GM19240 (cell line): Measurements from ENCODE around the gene KRTAP12-2.
"Not testable (repeated sequence)": the region's sequence is repeated elsewhere in the genome, so short reads cannot be mapped to it uniquely, and the experiment has no call there.

Source experiments
- DNase-seq: peaks from one replicate; pipeline ENCODE4 v3.0.0; 2011; ENCODE audit warnings: low spot score; ENCODE audit not compliant: insufficient read length

Gene KRTAP12-2

DNA sequence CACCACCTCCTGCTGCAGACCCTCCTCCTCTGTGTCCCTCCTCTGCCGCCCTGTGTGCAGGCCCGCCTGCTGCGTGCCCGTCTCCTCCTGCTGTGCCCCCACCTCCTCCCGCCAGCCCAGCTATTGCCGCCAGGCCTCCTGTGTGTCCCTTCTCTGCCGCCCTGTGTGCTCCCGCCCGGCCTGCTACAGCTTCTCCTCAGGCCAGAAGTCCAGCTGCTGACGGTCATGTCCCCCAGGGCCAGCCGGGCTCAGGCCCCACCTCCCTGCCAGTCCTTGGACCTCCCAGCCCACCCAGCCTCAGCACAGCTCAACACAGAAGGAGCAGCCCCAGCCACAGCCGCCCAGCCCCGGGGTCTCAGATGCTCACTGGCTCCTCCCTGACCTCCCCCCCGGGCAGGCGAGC is 38.9 kb downstream of the KRTAP12-2 start:
- DNase-seq, result not testable (repeated sequence)

DNA sequence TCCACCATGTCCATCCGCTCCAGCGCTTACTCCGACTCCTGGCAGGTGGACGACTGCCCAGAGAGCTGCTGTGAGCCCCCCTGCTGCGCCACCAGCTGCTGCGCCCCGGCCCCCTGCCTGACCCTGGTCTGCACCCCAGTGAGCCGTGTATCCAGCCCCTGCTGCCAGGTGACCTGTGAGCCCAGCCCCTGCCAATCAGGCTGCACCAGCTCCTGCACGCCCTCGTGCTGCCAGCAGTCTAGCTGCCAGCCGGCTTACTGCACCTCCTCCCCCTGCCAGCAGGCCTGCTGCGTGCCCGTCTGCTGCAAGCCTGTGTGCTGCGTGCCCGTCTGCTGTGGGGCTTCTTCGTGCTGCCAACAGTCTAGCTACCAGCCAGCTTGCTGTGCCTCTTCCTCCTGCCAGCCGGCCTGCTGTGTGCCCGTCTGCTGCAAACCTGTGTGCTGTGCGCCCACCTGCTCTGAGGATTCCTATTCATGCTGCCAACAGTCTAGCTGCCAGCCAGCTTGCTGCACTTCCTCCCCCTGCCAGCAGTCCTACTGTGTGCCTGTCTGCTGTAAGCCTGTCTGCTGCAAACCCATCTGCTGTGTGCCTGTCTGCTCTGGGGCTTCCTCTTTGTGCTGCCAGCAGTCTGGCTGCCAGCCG is 39.4 kb downstream of the KRTAP12-2 start:
- not testable (repeated sequence) for DNase-seq

DNA sequence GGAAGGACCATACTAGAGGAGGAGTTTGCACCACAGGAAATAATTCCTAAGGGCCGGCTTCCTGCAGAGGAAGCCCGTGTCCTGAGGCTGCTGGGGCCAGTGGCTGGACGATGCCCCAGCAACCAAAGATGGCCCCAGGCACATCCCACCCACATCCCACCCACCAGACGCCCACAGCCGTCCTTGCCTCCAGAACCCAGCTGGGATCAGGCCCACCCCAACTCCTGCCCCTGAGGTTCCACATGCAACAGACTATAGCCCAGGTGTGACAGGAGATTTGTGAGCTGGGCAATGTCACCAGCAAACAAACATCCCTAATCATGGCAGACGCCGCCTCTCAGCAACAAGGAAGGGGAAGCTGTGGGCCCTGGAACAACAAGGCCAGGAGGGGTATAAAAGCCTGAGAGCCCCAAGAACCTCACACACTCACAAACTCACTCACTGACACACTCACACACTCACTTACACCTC is 40.0 kb downstream of the KRTAP12-2 start, which contains the start of gene KRTAP10-9:
Gene KRTAP10-9 (plus strand): TSS at position 421 of the 471 bp plus-strand sequence. CDS start 79 bp downstream, outside the sequence.
- no peak for DNase-seq

DNA sequence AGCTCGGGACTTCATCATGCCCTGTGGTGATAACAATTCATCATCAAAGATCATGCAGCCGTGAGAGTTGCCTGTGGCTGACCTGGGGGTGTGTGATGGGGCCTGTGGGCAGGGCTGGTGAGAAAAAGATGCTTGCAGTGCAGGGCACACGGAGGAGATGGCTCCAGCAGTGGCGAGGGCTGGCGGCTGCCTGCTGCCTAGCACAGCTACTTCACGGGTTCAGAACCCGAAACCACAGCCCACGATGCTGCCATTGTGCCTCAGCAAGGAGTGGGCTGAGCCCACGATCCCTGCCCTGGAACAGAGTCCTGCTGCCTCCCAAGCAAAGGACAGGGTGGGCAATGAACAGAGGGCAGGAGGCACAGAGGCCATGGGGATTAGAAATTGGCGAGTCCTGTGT is 40.5 kb downstream of the KRTAP12-2 start:
- no peak for DNase-seq

DNA sequence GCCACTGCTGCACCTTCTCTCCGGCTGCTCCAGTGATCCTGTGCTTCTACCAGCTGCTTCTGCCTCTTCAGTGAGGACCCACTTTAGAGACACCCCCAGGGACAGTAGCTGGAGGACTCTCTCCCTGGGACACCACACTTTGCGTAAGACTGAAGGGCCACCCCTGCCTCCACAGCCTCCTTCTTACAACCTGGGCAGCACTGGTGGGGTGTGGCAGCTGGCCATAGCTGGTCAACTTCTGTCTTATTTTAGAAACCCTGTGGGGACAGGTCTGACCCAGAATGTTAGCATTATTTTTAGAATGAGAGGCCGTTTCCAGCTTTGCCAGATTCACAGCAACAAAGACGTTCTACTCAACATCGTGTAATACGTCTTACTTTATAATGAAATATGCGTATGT is 41.0 kb downstream of the KRTAP12-2 start:
- no peak for DNase-seq

DNA sequence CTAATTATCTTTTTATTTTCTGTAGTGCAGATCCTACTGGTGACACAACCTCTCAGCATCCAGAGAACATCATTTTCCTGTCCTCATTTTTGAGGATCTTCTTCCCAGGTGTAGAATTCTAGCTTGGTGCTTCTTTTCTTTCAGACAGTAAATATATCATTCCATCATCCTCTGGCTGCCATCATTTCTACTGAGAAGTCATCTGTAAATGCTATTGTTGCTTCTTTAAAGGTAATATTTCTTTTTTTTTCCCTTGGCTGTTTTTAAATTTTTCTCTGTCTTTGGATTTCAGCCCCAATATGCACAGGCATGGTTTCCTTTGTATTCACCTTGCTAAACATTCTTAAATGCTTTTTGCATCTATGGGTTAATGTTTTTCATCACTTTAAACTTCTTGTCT is 43.2 kb downstream of the KRTAP12-2 start:
- no peak for DNase-seq

DNA sequence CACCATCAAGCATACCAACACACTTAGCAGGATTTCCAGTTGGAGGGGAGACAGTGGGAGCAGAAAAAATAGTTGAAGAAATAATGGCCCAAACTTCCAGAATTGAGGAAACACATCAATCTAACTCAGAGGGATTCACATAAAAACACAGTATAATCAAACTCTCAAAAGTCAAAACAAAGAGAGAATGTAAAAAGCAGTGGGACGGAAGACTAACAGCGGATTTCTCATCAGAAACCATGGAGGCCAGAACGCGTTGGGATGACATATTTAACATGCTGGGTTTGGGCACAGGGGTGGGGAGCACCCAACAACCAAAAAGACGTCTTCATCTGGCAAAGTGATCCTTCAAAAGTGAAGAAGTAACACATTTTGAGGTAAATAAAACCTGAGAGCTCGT is 46.8 kb downstream of the KRTAP12-2 start:
- no peak for DNase-seq

DNA sequence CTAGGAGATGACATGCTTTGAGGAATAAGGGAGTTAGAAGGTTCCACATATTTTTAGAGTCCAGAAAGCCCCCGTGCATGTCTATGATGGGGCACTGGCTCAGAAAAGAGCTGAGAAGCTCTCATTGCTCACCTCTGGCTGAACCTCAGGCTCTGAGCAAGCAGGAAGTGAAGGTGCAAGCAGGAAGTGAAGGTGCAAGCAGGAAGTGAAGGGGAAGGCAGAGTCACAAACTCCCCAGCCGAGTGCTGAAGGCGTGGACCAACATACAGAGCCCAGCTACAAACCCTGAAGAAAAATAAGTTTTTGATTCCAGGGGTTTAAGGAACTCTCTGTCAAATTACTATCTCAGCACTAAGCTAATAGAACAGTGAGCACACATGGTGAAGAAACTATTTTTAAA is 47.8 kb downstream of the KRTAP12-2 start:
- no peak for DNase-seq

DNA sequence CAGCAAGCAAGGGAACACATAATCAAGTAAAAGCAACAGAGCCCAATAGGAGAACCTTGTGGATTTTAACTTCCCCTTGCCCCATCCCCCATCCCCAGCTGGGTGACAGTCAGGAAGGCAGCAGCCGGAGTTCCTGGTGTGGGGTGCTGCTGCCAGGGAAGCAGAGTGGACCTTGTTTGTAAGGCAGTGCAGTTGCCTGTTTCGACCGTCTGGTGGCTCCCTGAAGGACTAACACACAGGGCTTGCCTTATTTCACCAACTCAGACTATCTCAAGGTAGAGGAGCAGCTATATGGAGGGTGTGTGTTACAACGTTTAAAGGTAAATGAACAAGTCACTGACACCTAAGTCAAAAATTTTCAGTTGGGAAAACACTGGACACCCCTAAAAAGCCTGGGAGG is 48.2 kb downstream of the KRTAP12-2 start:
- no peak for DNase-seq

DNA sequence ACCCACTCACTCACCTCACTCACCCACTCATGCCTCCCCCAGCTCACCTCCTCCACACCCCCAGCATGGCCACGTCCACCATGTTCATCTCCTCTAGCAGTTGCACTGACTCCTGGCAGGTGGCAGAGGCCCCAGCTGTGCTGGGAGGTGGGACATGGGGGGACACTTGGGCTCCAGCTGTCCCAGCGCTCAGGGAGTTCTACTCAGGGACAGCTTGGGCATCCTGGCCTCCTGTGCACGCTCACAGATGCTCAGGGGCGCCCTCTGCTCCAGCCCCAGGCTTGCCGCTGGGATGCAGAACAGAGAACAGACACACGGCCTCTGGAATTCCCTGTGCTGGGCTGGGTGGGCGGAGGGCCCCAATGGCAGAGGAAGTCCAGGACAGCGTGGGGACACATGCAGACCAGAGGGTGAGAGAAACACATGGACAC is 49.6 kb downstream of the KRTAP12-2 start:
- no peak for DNase-seq

DNA sequence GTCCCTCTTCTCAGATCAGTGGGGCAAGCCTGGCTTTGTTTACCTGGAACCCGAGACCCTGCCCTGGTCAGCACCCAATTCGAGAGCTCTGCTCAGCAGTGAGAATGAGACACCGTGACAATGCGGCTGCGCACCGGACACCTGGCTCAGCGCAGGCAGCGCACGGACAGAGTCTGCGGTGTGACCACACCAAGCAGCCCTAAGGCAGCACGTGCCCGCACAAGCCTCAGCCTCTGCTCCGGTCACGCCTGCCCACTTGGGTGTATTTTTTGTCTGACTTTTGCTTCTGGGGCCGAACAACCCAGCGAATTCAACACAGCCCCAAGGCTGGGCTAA is 50.2 kb downstream of the KRTAP12-2 start:
- no peak for DNase-seq
